HG03060 (cell line): ENCODE measurements around the gene PRDM8.
A peak's percentile ranks its signal among the peaks of the same experiment; 100 is the strongest.
"Not testable (repeated sequence)": the region's sequence is repeated elsewhere in the genome, so short reads cannot be mapped to it uniquely, and the experiment has no call there.

Experiments
- ATAC-seq: cut with Tn5 transposase; IDR thresholded peaks from one replicate; pipeline ENCODE4 v1.9.1; 2021; ENCODE audit warnings: low read depth, moderate number of reproducible peaks; ENCODE audit not compliant: unreplicated experiment

Gene PRDM8

DNA sequence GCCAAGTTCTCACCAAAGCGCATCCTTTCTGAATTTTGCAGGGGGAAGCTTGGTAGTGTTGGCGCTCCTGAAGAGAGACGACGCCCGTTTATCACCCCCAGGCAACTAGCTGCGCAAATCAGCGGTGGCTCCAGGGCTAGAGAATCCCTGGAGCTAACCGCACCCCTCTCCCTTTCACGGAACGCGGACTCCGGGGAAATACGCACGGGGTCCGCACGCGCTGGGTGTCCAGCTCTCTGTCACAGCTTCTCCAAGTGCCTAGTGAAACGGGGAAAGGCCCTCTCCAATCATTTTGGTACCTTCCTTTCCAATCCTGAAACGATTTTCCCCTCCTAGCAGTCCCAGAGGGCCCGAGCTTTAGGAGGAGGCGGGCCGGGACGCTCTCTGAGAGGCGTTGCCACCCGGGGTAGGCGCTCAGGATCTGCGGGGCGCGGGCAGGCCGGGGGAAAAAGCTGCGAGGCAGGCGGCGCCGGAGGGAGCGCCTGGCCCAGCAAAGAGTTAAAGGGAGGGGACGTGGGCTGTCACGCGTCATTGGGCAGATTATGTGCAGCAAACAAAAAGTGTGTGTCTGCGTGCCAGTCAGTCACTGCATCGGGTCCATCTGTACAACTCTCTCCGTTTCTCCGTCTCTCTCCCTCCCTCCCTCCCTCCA, at the start of gene PRDM8:
TSS of gene PRDM8 (plus strand) at position 582 of the 652 bp plus-strand sequence. CDS start 2,578 bp downstream, outside the sequence.
- ATAC-seq, result no peak

DNA sequence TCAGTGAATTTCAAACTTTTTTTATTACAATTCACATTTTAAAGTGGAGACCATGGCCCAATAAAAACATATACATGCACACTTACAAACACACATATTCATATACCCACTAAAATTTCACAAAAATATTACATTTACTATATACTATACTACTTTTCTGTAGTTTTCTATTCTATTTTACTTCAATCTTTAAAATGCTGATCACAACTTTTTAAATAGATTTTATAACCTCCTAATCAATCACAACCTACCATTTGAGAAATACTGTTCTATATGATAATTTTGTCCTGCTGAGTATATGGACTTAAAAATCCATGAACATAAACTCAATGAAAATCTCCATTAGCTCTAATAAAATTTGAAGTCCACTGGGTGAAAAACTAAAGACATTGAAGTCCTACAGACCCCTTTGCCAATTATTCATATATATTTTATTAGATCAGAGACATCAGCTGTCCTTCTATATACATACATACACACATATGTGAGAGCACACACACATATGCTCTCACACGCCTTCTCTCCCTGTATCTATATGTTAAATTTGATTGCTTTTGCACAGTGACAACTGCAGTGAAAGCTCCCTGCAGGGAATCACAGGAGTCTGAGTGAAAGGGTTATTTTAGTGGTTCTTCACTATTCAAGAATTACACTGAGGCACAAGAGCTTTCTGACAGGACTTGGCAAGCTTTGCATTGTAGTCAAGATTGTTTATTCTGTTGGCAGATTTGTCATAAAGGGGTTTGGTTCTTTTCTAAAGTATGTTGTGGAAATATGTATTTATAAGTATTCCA, 46.7 kb upstream of the PRDM8 start:
- no peak for ATAC-seq

DNA sequence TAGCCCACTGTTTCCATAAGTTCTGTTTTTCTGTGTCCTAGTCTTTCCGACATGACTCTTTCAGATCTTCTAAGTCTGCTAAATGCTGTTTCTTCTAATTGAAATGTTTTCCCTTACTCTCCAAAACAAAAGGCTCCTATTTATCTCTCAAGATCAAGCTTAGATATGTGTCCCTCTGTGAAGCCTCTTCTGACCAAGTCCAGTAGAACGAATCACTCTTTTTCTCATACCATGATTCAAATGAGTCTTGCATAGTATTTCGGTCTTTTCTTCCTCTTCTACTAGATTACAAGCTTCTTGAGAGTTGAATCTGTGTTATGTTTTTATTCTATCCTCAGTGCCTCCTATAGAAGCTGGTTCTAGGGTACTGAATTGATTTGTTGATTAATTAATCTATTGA, 45.3 kb upstream of the PRDM8 start:
- ATAC-seq, result no peak

DNA sequence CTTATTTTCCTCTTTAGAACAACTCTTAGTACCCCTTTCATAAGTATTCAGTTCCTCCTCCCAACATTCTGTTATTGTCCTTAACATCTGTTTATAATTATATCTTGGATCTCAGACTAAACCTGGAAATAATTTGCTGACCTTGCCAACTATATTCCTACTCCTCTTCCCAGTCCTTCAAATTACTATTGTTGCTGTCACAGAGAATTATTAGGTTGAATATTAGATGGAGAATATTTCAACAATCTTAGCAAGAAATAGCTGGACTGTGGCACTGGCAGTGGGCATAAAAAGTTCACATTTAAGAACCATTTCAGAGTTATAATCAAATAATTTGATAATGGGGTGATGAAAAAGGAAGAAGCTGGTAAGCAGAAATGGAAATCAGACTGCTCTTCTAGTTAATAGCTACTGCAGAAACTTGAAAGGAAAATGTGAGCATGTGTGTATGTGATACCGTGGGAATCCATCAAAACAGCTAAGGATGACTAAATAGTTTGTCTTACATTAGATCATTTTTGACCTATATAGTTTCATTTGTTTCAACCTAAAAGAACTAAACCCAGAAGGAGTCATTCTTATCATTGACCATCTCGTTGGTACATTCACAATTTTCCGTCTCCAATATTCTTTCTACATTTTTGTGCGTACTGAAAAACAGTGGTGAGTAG, 43.3 kb upstream of the PRDM8 start:
- no peak for ATAC-seq

DNA sequence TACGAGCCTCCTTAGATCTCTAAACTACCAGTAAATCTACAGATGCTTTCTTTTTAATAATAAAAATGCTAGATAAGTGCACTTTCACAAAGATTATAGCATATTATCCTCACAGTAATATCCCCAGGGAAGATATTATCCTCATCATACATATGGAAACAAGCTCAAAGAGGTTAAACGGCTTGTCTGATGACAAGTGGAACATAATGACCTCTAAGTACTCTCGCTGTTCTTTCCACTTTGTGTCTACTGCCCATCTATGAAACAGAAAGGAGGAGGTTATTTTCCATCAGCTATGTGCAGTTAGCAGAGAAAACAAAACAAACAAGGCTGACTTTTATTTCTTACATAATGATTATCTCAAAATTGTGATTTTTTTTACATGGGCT, 42.8 kb upstream of the PRDM8 start:
- no peak for ATAC-seq

DNA sequence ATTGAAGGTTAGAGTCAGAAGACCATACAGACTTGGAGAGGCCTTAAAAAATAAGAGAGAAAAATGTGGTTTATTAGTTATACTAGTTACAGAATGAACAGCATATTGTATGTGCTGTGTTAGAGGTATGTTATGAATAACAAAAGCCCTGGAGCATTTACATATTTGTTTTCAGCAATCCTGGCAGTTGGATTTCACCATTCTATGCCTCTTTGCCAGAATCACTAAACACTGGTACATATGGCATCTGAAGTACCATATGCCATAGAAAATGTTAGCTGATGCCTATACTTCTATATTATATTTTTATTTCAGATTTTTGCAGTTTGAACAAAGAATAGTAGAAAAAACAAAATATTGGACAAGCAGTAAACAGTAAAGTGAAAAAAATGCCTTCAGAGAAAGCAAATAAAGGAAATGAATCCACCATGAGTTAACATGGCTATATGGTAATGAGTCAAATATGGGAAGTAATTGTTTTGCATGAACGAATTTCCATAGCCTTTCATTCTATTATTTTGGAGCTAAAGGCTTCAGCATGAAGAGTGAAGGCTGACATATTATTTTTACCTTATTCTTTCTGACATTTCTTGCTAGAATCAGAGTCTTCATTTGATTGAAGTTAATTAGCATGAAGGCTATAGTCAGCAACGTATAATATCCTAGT, 41.9 kb upstream of the PRDM8 start:
- no peak for ATAC-seq

DNA sequence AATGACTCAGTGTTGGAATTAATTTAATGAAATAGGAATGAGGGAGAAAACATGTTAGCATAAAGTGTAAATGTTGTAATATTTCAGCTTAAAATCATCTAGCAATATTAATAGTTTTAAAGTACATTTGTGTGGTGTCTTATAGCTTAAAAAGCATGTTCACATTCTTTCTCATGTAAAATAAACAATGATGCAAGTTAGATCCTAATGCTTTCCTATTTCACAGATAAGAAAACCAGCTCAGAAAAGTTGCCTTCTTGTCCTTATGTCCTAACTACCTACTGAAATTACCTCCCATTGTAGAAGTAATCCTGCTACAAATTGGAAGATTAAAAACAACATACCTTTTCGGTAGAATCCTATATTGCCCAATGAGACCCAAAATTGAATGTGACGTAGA, 40.9 kb upstream of the PRDM8 start:
- no peak for ATAC-seq

DNA sequence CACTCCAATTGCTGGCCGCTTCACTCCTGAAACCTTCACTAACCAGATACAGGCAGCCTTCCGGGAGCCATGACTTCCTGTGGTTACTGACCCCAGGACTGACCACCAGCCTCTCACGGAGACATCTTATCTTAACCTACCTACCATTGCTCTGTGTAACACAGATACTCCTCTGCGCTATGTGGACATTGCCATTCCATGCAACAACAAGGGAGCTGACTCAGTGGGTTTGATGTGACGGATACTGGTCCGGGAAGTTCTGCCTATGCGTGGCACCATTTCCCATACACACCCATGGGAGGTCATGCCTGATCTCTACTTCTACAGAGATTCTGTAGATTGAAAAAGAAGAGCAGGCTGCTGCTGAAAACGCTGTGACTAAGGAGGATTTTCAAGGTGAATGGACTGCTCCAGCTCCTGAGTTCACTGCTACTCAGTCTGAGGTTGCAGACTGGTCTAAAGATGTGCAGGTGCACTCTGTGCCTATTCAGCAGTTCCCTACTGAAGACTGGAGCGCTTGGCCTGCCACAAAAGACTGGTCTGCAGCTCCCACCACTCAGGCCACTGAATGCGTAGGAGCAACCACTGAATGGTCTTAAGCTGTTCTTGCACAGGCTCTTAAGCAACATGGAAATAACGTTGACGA, 35.8 kb upstream of the PRDM8 start:
- no peak for ATAC-seq

DNA sequence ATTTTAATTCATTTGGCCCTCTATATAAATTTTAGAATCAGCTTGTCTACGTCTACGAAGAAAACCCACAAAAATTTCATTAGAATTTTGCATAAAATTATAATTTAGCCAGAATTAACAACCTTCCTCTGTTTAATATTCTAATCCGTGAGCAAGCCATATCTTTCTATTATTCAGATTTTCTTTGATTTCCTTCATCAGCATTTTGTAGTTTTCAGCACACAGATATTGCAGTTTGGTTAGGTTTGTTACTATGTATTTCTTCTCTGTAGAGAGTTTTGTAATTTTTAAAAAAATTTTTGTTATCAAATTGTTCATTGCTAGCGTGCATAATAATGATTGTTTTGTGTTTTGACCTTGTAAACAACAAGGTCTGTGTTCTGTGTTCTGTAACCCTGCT, 34.9 kb upstream of the PRDM8 start:
- no peak for ATAC-seq

DNA sequence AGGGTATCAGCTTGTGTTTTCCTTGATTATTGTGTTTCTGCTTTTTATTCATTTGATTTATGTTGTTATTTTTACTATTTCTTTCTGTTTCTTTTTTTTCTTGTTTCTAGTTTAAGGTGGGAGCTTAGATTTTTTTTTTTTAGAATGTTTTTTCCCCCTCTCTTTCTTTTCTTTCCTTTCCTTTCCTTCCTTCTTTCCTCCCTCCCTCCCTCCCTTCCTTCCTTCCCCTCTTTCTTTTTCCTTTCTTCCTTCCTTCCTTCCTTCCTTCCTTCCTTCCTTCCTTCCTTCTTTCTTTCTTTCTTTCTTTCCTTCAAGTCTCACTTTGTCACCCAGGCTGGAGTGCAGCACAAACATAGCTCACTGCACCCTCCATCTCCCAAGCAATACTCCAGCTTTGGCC, 31.4 kb upstream of the PRDM8 start:
- ATAC-seq, result no peak

DNA sequence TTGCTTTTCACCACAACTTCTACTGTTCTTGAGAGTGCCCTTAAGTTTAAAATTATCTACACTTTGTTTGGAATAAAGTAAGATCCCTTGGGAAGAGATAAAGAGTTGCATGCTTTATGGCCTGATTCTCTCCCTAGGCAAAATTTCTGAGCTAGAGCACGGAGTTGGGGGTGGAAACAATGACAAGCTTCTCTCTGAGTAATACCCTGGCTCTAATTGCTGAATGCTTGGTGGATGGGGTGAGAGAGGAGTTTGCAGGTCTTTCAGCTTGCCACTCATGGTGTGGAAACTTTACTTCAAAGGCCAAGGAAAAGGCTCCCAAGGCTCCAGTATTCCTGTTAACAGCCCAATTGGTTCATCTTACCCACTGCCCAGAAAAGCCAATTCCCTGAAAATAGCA, 26.1 kb upstream of the PRDM8 start:
- ATAC-seq, result no peak

DNA sequence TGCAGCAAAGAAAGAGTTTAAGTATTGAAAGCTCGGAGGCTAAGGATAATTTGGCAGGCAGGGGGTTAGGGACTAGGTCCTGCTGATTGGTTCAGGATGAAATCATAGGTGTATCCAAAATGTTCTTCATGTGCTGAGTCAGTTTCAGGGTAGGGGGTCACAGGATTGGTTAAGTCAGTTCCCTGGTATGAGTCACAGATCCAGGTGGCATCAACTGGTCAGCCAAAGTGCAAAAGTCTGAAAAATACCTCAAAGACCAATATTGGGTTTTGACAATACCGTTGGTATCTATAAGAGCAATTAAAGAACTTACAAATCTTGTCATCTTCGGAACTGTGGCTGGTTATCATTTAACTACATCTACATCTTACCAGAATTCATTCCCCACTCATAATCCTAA, 25.6 kb upstream of the PRDM8 start:
- ATAC-seq, result no peak

DNA sequence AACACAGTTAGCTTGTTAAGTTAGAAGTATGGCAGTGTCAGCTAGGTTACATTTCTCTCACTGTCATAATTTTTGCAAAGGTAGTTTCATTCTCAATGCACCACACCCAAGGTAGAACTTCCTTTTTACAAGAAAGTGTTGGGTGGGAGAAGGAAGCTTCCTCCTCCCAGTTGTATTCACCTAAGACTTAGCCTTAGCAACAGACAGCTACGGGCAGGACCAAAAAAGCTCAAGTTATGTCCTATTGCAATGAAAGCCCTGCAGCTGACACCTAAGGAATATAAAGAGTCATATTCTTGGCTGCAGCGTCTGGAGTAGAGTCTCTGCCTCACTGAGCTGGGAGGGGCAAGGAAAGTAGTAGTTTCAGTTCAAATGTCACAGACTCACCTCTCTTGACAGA, 25.1 kb upstream of the PRDM8 start:
- ATAC-seq, result no peak

DNA sequence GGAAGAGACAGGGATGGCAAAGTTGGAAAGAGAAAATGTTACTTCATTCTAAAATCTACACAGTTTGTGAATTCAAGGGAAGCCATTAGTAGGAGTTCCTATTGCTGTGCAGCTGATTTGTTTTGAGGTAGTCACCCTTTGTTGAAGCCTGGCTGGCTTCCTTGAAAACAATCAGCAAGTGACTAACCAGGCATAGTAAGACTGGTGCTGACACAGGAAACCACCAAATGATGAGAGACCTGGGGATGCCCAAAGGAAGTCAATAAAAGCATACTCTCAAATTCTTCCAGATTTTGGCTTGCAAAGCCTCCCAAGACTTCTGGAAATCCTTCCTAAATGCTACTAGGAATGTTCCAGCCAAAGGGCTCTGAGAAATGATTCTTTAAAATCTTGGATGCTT, 23.9 kb upstream of the PRDM8 start:
- peak; percentile 92 for ATAC-seq

DNA sequence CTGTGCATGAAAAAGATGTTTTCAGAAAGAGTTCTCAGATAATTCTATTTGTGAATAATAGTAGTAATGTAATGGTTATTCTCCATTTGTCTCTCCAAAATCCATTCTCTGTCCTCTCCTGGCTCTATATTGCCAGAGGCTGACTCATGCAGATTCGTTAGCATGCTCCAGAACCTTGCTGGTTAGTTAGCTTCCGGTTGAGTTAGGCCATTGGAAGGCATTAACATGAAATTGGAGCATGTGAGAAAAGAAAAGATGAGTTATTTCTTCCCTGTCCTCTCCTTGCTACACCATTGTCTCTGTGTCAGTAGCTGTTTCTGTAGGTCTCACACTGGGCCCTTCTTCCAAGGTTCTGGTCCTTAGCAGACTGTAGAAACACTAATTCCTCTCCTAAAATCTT, 23.5 kb upstream of the PRDM8 start:
- ATAC-seq, result peak; percentile 10

DNA sequence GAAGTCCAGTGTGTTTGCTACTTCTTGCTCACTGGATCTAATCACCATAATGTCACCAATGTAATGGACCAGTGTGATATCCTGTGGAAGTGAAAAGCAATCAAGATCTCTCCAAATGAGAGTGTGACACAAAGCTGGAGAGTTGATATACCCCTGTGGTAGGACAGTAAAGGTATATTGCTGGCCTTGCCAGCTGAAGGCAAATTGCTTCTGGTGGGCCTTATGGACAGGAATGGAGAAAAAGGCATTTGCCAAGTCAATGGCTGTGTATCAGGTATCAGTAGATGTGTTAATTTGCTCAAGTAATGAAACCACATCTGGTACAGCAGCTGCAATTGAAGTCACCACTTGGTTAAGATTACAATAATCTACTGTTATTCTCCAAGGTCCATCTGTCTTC, 19.5 kb upstream of the PRDM8 start:
- not testable (repeated sequence) for ATAC-seq

DNA sequence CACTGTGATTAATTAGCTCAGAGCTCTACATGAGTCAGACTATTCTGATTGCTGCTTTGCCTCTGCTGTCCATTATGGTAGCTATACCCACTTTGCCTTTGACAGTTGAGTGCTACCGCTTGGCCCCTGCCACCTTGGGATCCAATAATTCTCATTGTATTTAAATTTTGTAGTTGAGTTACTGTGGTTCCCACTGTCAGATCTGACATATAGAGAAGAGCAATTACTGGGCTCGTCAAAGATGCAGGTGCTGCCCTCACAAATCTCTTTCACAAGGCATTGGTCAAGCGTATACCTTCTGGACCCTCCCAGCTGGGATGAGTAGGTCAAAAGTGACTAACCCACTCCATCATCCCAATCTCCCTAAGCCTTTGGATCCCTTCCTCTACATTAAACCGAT, 18.3 kb upstream of the PRDM8 start:
- ATAC-seq, result no peak

DNA sequence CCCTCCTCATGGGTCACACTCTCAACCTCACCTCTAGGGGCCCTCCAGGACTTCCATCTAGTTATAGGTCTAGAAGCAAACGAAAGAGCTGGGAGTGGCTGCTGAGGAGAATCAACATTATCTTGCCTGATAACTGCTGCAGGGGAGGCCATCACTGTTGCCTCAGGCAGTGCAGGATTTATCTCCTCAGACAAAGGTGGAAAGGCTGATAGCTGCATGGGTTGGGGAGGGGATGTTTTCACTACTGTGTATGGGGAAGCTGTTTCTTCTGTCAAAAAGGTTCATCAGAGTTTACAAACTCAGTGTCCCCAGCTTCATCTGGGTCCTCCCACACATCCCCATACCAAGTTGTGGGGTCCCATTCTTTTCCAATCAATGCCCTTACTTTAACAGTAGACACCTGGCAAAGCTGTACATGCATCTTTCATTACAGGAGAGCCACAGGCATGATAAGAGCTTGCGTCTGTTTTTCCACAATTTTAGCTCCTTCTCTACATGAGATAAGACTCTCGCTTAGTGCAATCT, 17.6 kb upstream of the PRDM8 start:
- no peak for ATAC-seq

DNA sequence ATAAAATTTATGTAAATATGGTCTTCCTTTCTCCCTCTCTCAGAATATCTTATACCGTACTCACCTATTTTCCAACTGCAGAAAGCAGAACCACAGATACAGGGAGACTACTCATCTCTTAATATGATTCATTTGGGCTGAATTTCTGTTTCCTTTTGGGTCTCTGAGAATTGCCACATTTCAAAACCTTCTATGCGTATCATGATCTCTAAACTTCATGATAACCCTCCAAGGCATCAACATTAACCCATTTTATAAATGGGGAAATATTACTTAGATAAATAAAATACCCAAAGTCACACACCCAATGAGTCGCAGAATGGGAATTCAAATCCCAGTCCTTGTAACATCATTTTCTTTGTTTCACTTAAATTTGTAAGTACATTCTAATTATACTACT, 16.6 kb upstream of the PRDM8 start:
- ATAC-seq, result no peak

DNA sequence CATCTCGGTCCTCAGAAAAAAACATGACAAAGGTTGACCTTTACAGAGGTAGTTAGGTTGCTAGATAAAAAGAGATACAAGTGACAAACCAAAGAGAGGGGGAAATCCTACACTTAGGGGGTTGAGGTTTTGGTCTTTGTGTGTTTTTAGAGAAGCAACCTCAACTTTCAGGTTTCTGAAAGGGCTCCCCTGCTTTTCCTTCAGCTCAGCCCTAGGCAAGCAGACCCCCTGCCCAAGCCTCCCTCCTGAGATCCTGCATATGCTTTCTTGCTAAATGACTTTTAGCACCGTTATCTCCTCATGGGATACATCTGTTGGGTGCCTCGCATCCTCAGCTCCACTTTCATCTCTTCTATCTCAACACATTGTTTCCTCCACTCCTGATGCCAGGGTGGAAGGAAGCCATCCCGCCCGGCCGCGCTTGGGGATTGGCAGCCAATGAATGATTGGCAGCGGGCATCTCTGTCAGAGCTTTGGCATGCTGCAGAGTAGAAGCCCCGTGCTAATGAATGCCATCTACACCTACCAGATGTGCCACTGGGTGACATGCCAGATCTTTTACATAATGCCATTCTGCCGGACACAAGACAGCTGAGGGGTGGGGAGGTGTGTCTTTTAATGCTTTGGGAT, 15.0 kb upstream of the PRDM8 start:
- ATAC-seq, result no peak
